ENCODE data around the gene DMPK.

DNA sequence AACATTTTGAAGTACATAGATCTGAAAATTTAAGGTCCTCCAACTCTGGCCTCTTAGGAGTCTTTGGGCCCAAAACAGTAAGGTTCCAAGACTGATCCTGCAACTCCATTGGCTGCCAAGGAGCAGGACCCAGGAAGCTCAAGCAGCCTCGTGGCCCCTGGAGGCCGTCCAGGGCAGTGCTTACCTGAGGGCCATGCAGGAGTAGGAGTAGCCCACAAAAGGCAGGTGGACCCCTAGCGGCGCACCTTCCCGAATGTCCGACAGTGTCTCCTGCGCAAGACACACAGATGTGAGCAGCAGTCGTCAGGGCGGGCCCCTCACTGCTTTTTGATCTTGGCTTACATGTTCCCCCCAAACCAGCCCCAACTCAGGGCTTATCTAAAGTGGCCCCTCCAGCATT, 7.5 kb downstream of the DMPK start:
- TF ChIP-seq NFRKB (IDR thresholded peaks at IDR 0.05) (no peak), SP1 (IDR thresholded peaks at IDR 0.05) (no peak), SUZ12 (IDR thresholded peaks at IDR 0.05) (no peak), ARNT (IDR thresholded peaks at IDR 0.05) (no peak), LEF1 (IDR thresholded peaks at IDR 0.05; ENCODE audit: borderline replicate concordance) (no peak), CTBP1 (IDR thresholded peaks at IDR 0.05; ENCODE audit: borderline replicate concordance) (no peak), L3MBTL2 (conservative IDR thresholded peaks at IDR 0.05) (no peak), FOXM1 (IDR thresholded peaks at IDR 0.05; ENCODE audit: borderline replicate concordance) (no peak), FOXK2 (IDR thresholded peaks at IDR 0.05) (no peak), FOXA1 (IDR thresholded peaks at IDR 0.05) (no peak), TARDBP (IDR thresholded peaks at IDR 0.05) (no peak)
- TF ChIP-seq, protein P1, sequence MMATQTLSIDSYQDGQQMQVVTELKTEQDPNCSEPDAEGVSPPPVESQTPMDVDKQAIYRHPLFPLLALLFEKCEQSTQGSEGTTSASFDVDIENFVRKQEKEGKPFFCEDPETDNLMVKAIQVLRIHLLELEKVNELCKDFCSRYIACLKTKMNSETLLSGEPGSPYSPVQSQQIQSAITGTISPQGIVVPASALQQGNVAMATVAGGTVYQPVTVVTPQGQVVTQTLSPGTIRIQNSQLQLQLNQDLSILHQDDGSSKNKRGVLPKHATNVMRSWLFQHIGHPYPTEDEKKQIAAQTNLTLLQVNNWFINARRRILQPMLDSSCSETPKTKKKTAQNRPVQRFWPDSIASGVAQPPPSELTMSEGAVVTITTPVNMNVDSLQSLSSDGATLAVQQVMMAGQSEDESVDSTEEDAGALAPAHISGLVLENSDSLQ (IDR thresholded peaks at IDR 0.05), result no peak

Measured in HEK293T (cell line).